ENCODE measurements around the gene SETBP1.

The SETBP1 gene

DNA sequence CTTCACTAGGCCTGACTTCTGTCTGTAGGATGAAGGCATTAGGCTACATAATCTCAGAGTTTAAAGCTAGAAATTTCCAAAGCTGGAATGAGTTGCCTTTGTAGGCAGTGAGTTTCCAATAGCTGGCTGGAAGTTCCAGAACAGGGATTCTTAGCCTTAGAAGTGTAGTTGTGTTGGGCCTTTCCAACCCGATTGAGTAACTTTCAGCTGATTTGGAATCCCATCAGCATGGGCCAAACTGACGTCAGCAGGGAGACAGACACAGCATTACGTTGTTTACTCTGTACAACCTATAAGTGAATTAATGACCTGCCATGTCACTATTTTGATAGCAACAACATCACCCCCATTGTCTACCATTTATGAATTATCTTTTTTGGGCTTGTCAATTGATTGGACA lies 56.9 kb downstream of the SETBP1 start:
- no peak overlapping the region for H3K23ac ChIP-seq (ENCODE audit: low read depth, low read length, poor library complexity)
- no peak overlapping the region for H3K4ac ChIP-seq (ENCODE audit: low read length)
- no peak overlapping the region for H3K9ac ChIP-seq (ENCODE audit: low read depth, low read length, poor library complexity)
- H2BK12ac ChIP-seq (ENCODE audit: low read length): no peak overlapping the region
- no peaks in the 10 kb centered on the region for H3K79me1 ChIP-seq (ENCODE audit: low read depth, low read length)
- no peak for DNase-seq (ENCODE audit: low spot score)
- H4K8ac ChIP-seq (ENCODE audit: low read depth, low read length): no peak overlapping the region
- no peak overlapping the region for H2AFZ ChIP-seq (ENCODE audit: low read length)
- H3K14ac ChIP-seq (ENCODE audit: low read length): no peak overlapping the region
- peaks cover 2 to 18% of the 10 kb centered on the region in 2 donors for H3K4me1 ChIP-seq (ENCODE audit: control insufficient read depth in 2 of 2, insufficient read depth in 1 of 2, low read depth in 1 of 2, low read length in 2 of 2)
- H4K91ac ChIP-seq (ENCODE audit: low read depth, low read length, poor library complexity): no peak overlapping the region
- H2BK15ac ChIP-seq (ENCODE audit: low read length): no peak overlapping the region
- H2BK120ac ChIP-seq (ENCODE audit: low read depth, low read length): no peak overlapping the region
- H2AK5ac ChIP-seq (ENCODE audit: low read depth, low read length): no peak overlapping the region
- no peak overlapping the region for H2BK5ac ChIP-seq (ENCODE audit: low read length)
- H3K36me3 ChIP-seq (replicated peaks in 1 of 2; ENCODE audit: control insufficient read depth in 2 of 2, insufficient read depth in 2 of 2, low read length in 2 of 2): peaks cover 0 to 12% of the 10 kb centered on the region in 2 donors
- H3K27me3 ChIP-seq (ENCODE audit: control insufficient read depth in 3 of 3, insufficient read depth in 3 of 3, low read depth in 1 of 3, low read length in 3 of 3): no peaks in the 10 kb centered on the region
- no peak overlapping the region for H3K18ac ChIP-seq (ENCODE audit: low read length)
- no peak overlapping the region for H3K4me3 ChIP-seq (ENCODE audit: low read length in 2 of 2)
- no peaks in the 10 kb centered on the region for H3K9me3 ChIP-seq (replicated peaks in 1 of 2; ENCODE audit: control insufficient read depth in 2 of 2, insufficient read depth in 1 of 2, low read depth in 1 of 2, low read length in 2 of 2)
- WGBS, 2 donors (ENCODE audit: extremely low coverage in 2 of 2, insufficient read length in 2 of 2, insufficient replicate concordance in 1 of 2): no CpG with 5 or more reads among the region's 3 CpGs
- no peak overlapping the region for H3K4me2 ChIP-seq (ENCODE audit: insufficient read depth, low read length, poor library complexity, severe bottlenecking)
- no peak overlapping the region for H3K27ac ChIP-seq (replicated peaks; ENCODE audit: low read length)

- Histone ChIP-seq H2BK12ac (ENCODE audit: low read length) (no peak overlapping the region), H3K4me3 (ENCODE audit: low read length in 2 of 2) (no peak overlapping the region), H3K4me2 (ENCODE audit: insufficient read depth, low read length, poor library complexity, severe bottlenecking) (no peak overlapping the region), H3K36me3 (replicated peaks in 1 of 2; ENCODE audit: control insufficient read depth in 2 of 2, insufficient read depth in 2 of 2, low read length in 2 of 2) (peaks cover 0 to 12% of the 10 kb centered on the region in 2 donors), H3K9ac (ENCODE audit: low read depth, low read length, poor library complexity) (no peak overlapping the region), H3K27me3 (ENCODE audit: control insufficient read depth in 3 of 3, insufficient read depth in 3 of 3, low read depth in 1 of 3, low read length in 3 of 3) (peaks cover 0 to 3% (median 0%) of the 10 kb centered on the region in 3 experiments), H2AK5ac (ENCODE audit: low read depth, low read length) (no peak overlapping the region), H4K91ac (ENCODE audit: low read depth, low read length, poor library complexity) (no peak overlapping the region), H4K8ac (ENCODE audit: low read depth, low read length) (no peak overlapping the region), H3K23ac (ENCODE audit: low read depth, low read length, poor library complexity) (no peak overlapping the region), H3K9me3 (replicated peaks in 1 of 2; ENCODE audit: control insufficient read depth in 2 of 2, insufficient read depth in 1 of 2, low read depth in 1 of 2, low read length in 2 of 2) (no peaks in the 10 kb centered on the region), H2AFZ (ENCODE audit: low read length) (no peak overlapping the region), H3K27ac (replicated peaks; ENCODE audit: low read length) (no peak overlapping the region), H2BK5ac (ENCODE audit: low read length) (no peak overlapping the region), H3K4me1 (ENCODE audit: control insufficient read depth in 2 of 2, insufficient read depth in 1 of 2, low read depth in 1 of 2, low read length in 2 of 2) (peaks cover 20 to 28% of the 10 kb centered on the region in 2 donors), H2BK15ac (ENCODE audit: low read length) (no peak overlapping the region), H3K4ac (ENCODE audit: low read length) (no peak overlapping the region), H2BK120ac (ENCODE audit: low read depth, low read length) (no peak overlapping the region), H3K79me1 (ENCODE audit: low read depth, low read length) (no peaks in the 10 kb centered on the region), H3K18ac (ENCODE audit: low read length) (no peak overlapping the region), H3K14ac (ENCODE audit: low read length) (no peak overlapping the region)
- no CpG with 5 or more reads among the region's 5 CpGs for WGBS, 2 donors (ENCODE audit: extremely low coverage in 2 of 2, insufficient read length in 2 of 2, insufficient replicate concordance in 1 of 2)
- DNase-seq (ENCODE audit: low spot score): no peak
These were observed 59.3 kb downstream of the SETBP1 start for GRCh38 chr18:44740000-44740399.

DNA sequence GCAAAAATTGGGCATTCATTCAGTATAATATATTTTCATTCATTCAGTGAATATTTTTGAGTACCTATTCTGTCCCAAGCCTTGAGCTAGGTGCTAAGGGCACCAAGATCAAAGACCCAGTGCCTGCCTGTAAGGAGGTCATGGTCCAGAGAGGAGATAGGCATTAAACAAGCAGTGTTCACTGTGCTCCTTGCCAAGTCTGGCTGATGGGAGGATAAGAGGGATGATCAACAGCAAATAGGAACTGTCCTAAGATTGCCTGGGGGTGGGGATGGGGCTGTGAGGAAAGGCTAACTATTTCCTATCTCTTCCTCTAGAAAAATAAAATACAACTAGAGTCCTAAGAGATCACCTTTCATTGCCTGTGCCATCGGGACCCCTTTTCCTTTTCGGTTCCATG lies 60.4 kb downstream of the SETBP1 start:
- Histone ChIP-seq H3K4me1 (ENCODE audit: control insufficient read depth in 2 of 2, insufficient read depth in 1 of 2, low read depth in 1 of 2, low read length in 2 of 2) (peaks cover 20 to 30% of the 10 kb centered on the region in 2 donors), H3K23ac (ENCODE audit: low read depth, low read length, poor library complexity) (no peak overlapping the region), H3K36me3 (replicated peaks in 1 of 2; ENCODE audit: control insufficient read depth in 2 of 2, insufficient read depth in 2 of 2, low read length in 2 of 2) (peaks cover 0 to 12% of the 10 kb centered on the region in 2 donors), H2AK5ac (ENCODE audit: low read depth, low read length) (no peak overlapping the region), H2BK5ac (ENCODE audit: low read length) (no peak overlapping the region), H3K27ac (replicated peaks; ENCODE audit: low read length) (no peak overlapping the region), H3K9me3 (replicated peaks in 1 of 2; ENCODE audit: control insufficient read depth in 2 of 2, insufficient read depth in 1 of 2, low read depth in 1 of 2, low read length in 2 of 2) (no peaks in the 10 kb centered on the region), H3K4ac (ENCODE audit: low read length) (no peak overlapping the region), H4K8ac (ENCODE audit: low read depth, low read length) (no peak overlapping the region), H2BK120ac (ENCODE audit: low read depth, low read length) (no peak overlapping the region), H3K14ac (ENCODE audit: low read length) (no peak overlapping the region), H4K91ac (ENCODE audit: low read depth, low read length, poor library complexity) (no peak overlapping the region), H2BK15ac (ENCODE audit: low read length) (no peak overlapping the region), H3K4me3 (ENCODE audit: low read length in 2 of 2) (no peak overlapping the region), H3K4me2 (ENCODE audit: insufficient read depth, low read length, poor library complexity, severe bottlenecking) (no peak overlapping the region), H2BK12ac (ENCODE audit: low read length) (no peak overlapping the region), H3K18ac (ENCODE audit: low read length) (no peak overlapping the region), H2AFZ (ENCODE audit: low read length) (no peak overlapping the region), H3K9ac (ENCODE audit: low read depth, low read length, poor library complexity) (no peak overlapping the region), H3K27me3 (ENCODE audit: control insufficient read depth in 3 of 3, insufficient read depth in 3 of 3, low read depth in 1 of 3, low read length in 3 of 3) (peaks cover 0 to 9% (median 0%) of the 10 kb centered on the region in 3 experiments), H3K79me1 (ENCODE audit: low read depth, low read length) (no peaks in the 10 kb centered on the region)
- no CpG with 5 or more reads among the region's 2 CpGs for WGBS, 2 donors (ENCODE audit: extremely low coverage in 2 of 2, insufficient read length in 2 of 2, insufficient replicate concordance in 1 of 2)
- DNase-seq (ENCODE audit: low spot score): no peak

DNA sequence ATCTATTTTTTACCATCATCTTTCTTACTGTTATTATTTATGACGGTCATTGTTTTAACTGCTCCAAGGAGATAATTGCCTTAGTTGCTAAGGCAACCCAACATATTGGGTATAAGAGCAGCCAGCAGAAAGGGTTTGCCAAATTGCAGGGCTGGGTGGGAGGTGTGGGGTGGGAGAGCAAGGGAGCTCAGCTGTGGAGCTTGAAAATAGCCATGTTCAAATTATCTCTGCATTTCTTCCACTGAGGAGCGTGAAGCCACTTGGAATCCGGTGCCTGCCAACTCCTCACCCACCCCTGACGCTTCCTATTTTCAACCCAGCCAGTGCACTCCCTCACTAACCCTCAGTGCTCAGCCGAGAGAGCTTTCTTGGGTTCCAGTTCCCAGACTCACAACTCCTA lies 60.8 kb downstream of the SETBP1 start:
- Histone ChIP-seq H3K36me3 (replicated peaks in 1 of 2; ENCODE audit: control insufficient read depth in 2 of 2, insufficient read depth in 2 of 2, low read length in 2 of 2) (peaks cover 0 to 9% of the 10 kb centered on the region in 2 donors), H2BK5ac (ENCODE audit: low read length) (no peak overlapping the region), H2AFZ (ENCODE audit: low read length) (no peak overlapping the region), H3K18ac (ENCODE audit: low read length) (no peak overlapping the region), H4K8ac (ENCODE audit: low read depth, low read length) (no peak overlapping the region), H3K4me3 (ENCODE audit: low read length in 2 of 2) (no peak overlapping the region), H2BK12ac (ENCODE audit: low read length) (no peak overlapping the region), H3K27me3 (ENCODE audit: control insufficient read depth in 3 of 3, insufficient read depth in 3 of 3, low read depth in 1 of 3, low read length in 3 of 3) (peaks cover 0 to 10% (median 0%) of the 10 kb centered on the region in 3 experiments), H3K9me3 (replicated peaks in 1 of 2; ENCODE audit: control insufficient read depth in 2 of 2, insufficient read depth in 1 of 2, low read depth in 1 of 2, low read length in 2 of 2) (no peaks in the 10 kb centered on the region), H3K79me1 (ENCODE audit: low read depth, low read length) (no peaks in the 10 kb centered on the region), H2BK15ac (ENCODE audit: low read length) (no peak overlapping the region), H4K91ac (ENCODE audit: low read depth, low read length, poor library complexity) (no peak overlapping the region), H3K23ac (ENCODE audit: low read depth, low read length, poor library complexity) (no peak overlapping the region), H3K9ac (ENCODE audit: low read depth, low read length, poor library complexity) (no peak overlapping the region), H2BK120ac (ENCODE audit: low read depth, low read length) (no peak overlapping the region), H3K4me2 (ENCODE audit: insufficient read depth, low read length, poor library complexity, severe bottlenecking) (no peak overlapping the region), H3K14ac (ENCODE audit: low read length) (no peak overlapping the region), H3K4me1 (ENCODE audit: control insufficient read depth in 2 of 2, insufficient read depth in 1 of 2, low read depth in 1 of 2, low read length in 2 of 2) (peaks cover 20 to 30% of the 10 kb centered on the region in 2 donors), H3K4ac (ENCODE audit: low read length) (no peak overlapping the region), H3K27ac (replicated peaks; ENCODE audit: low read length) (no peak overlapping the region), H2AK5ac (ENCODE audit: low read depth, low read length) (no peak overlapping the region)
- DNase-seq (ENCODE audit: low spot score): no peak
- no CpG with 5 or more reads among the region's 5 CpGs for WGBS, 2 donors (ENCODE audit: extremely low coverage in 2 of 2, insufficient read length in 2 of 2, insufficient replicate concordance in 1 of 2)

Measured in neuronal stem cell (in vitro differentiated cells).